SKM-1 treated with dmso at 0.1 percent for 144 hours (cell line): ENCODE measurements around the gene CEACAM6.

ENCODE experiments used
- DNase-seq: peaks from one replicate; lab custom pipeline; 2025; ENCODE audit not compliant: unreplicated experiment; lab: John Stamatoyannopoulos, UW

Gene CEACAM6

GRCh38 chr19:41795031-41795461 is 39.7 kb downstream of the CEACAM6 start:
- peak; percentile 42 for DNase-seq

- no peak for DNase-seq
Measured at GRCh38 chr19:41796362-41796761, 41.0 kb downstream of the CEACAM6 start, which contains the start of gene CEACAM3. CEACAM3 (plus strand) TSS chr19:41796587; CDS start chr19:41796678, 91 bp downstream.

DNA sequence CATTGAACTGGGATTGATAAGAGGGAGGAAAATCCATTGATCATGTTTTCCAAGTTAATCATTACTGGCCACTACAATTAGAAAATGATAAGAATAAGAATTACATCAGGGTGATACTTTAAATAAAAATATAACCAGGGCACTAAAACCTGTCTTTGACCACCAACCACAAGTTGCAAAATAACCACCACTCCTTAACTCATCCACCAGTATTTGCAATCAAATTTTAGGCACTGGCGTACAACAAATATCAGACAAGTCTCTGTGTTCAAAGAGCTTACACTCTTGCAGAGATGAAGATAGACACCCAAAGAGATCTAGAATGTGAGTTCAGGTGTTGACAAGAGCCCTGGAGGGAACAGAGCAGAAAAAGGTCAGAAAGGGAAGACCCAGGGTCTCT is 41.6 kb downstream of the CEACAM6 start:
- DNase-seq = no peak

- no peak for DNase-seq
Measured at GRCh38 chr19:41799444-41800000, 44.2 kb downstream of the CEACAM6 start.

DNA sequence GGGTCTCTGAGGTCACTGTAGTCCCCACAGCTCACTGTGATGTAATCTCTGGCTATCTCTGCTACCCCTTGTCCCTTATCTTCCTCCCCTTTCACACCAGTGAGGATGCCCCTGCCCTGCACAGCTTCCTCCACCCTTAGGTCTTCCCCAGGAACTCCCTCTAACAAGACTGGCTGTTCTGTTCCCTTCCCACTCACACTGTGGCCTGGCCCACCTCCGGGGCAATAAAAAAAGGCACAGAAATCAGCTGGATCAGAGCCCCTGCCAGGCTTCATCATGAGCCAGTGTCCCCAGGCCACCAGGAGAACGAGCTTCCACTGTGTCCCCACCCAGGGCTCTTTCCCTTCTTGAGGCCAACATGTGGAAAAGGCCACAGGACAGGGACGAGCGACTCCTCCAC is 45.7 kb downstream of the CEACAM6 start:
- no peak for DNase-seq

GRCh38 chr19:41801792-41802211 is 46.5 kb downstream of the CEACAM6 start:
- DNase-seq = peak; percentile 57

- DNase-seq = no peak
Measured at GRCh38 chr19:41802770-41803169, 47.4 kb downstream of the CEACAM6 start.

DNA sequence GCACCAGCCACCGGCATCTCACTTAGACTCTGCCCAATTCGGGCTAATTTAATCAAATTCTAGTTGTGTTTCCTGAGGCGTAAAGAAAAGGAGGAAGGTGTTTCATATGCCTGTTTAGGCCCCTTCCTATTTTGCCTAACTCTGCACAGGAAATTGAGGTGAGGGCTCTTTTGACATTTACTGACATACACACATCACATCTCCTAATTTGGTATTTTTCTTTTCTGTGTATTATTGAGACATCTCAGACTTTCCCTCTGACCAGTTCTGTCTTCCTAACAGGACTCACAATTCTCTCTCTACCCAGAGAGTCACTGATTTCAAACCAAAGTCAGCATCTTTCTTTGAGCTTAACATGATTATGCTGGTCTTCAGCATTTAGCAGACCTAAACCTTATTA is 49.0 kb downstream of the CEACAM6 start:
- DNase-seq = no peak

GRCh38 chr19:41807176-41807575 is 51.8 kb downstream of the CEACAM6 start:
- no peak for DNase-seq

GRCh38 chr19:41808663-41809566 is 53.6 kb downstream of the CEACAM6 start:
- DNase-seq = peak; percentile 42

DNA sequence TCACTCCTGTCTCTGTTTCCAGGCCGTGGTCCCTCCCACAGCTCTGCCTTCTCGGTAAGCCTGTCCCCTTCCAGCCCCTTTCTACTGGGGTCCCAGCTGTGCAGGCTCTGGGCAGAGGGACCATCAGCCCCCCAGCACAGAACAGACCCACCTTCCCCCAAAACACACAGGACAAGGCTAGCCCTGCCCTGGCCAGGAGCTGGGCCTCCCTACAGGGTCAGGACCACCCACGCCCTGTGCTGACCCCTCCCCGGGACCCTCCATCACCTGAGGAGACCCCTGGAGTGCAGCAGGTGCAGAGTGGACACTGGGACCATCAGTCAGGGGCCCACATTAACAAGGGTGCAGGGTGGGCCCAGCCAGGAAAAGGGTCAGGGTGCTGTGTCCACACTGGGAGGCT is 55.0 kb downstream of the CEACAM6 start:
- no peak for DNase-seq

GRCh38 chr19:41811036-41811435 is 55.7 kb downstream of the CEACAM6 start:
- peak; percentile 60 for DNase-seq

- DNase-seq = no peak
Measured at GRCh38 chr19:41811981-41812380, 56.7 kb downstream of the CEACAM6 start.

- DNase-seq = no peak
Measured at GRCh38 chr19:41813911-41814310, 58.6 kb downstream of the CEACAM6 start.

GRCh38 chr19:41815301-41815700 is 60.0 kb downstream of the CEACAM6 start:
- no peak for DNase-seq

GRCh38 chr19:41816761-41817160 is 61.4 kb downstream of the CEACAM6 start:
- no peak for DNase-seq

DNA sequence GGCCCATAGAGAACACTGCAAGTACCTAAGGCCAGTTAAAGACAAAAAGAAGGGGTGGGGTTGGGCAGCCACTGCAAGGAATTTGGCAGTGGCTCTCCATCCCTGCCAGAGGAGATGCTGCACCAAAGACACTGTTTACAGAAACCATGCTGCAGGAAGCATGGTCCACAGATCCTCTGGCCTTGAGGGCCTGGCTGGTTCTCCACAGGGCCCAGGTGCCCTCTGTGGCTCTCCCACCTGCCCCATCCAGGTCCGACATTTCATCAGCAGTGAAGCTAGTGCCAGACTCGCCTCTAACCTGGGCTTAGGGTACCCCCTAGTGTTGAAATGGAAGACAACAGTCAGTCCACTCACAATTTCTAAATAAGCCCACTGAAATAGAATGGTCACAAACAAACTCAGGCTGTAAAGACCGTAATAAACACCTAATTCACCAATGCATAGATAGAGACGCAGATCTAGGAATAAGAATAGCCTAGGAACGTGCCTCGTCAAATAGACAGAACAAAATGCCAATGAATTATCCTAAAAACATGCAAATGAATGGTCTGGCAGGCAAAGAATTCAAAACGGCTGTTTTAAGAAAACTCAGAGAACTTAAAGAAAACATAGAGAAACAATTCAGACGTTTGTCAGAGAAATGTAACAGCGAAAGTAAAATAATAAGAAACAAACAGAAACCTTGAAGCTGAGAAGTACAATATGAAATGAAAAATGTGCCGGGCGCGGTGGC is 65.8 kb downstream of the CEACAM6 start:
- peak; percentile 9 for DNase-seq
